AG09309 (cell line): ENCODE results near the gene TEX29.

Source experiments
- DNase-seq: peaks from one replicate; pipeline ENCODE4 v3.0.0-alpha.2; 2010; ENCODE audit warnings: low read depth
- H3K4me3 ChIP-seq: 2 replicates; pipeline ENCODE4 v1.5.1; 2011; ENCODE audit warnings: mild to moderate bottlenecking, low read depth, low read length, moderate library complexity; ENCODE audit not compliant: control insufficient read depth
- CTCF ChIP-seq: IDR thresholded peaks from 2 replicates; pipeline ENCODE4 v1.5.1; 2011; ENCODE audit warnings: mild to moderate bottlenecking, low read depth, low read length, inconsistent platforms; ENCODE audit not compliant: insufficient read depth, control insufficient read depth; ENCODE audit errors: missing control alignments

TEX29 gene

GRCh38 chr13:111363121-111363520, 42.7 kb downstream of the TEX29 start:
- DNase-seq = no peak
- H3K4me3 ChIP-seq = no peak overlapping the region
- no peak for TF ChIP-seq CTCF

DNA sequence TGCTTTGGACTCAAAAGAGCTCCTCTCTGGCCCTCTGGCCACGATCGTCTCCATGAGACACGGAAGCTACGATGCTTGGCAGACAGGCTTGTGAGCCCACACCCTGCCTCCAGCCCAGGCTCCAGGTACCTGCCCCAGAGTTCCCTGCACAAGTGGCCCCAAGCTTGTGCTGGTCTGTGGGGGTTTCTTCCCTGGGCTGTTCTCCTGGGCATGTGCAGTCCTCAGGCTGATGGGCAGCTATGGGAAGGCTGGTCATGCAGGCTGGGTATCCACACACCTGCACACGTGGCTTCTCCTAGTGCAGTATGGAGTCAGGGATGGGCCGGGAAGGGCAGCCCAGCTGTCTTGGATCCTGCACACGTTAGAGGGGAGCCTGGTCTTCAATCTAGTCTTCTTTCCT, 43.1 kb downstream of the TEX29 start:
- no peak for TF ChIP-seq CTCF
- no peak for DNase-seq
- no peak overlapping the region for H3K4me3 ChIP-seq

DNA sequence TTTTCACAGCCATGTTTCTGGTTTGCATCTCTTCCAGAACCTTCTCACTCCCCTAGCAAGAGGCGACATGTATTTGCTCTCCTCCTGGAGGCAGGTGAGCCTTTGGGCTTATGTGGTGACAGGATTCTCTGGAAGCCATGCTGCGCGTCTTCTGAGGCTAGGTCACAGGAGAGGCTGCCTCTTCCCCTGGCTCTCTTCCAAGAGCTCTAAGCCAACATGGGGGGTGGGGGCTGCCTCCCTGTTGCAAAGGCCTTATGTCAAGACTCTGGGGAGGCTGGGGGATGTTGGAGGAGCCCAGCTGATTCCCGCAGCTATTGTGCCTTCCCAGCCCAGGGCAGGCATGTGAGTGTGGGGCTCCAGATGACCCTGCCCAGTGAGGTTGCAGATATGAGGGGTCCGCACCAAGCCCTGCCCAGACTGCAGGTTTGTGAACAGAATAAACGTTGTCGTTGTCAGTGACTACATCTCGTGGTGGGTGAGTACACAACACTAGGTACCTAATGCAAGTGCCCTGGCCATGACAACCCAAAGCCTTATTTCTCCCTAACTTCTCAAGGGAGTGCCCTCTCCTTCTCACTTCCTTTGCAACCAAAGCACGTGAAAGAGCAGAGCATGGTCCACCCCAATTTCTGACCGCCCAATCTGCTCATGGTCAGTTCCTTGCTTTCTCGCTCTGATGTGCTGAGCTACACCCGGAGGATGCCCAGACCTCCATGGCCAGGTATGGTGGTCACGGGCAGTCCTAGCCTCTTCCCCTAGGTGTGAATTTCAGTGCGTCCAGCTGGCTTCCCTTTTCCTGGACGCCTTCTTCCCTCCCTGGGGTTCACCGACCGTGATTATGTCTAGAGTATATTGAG, 44.9 kb downstream of the TEX29 start:
- H3K4me3 ChIP-seq = no peak overlapping the region
- no peak for DNase-seq
- TF ChIP-seq CTCF = no peak

- TF ChIP-seq CTCF = no peak
- DNase-seq = no peak
- H3K4me3 ChIP-seq = no peak overlapping the region
Measured at GRCh38 chr13:111367340-111367739, 46.9 kb downstream of the TEX29 start.

DNA sequence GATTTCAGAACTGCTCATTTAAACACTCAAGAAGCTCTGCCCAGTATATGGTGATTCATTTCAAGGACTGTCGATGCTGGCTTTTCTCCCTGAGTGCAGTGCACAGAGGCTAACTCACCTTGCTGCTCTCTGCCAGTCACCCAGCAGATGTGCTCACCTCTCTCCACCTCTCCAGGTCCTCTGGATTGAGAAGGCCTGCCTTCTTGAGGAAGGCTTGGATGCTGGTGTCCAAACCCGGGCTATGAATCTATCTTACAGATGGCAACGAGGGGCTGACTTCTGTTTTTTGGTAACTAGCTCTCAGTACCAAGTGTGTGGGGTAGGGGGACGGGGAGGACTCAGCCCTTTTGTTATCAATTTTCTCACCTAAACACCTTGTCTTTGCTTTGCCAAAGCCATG, 47.6 kb downstream of the TEX29 start:
- no peak for DNase-seq
- H3K4me3 ChIP-seq = no peak overlapping the region
- no peak for TF ChIP-seq CTCF

DNA sequence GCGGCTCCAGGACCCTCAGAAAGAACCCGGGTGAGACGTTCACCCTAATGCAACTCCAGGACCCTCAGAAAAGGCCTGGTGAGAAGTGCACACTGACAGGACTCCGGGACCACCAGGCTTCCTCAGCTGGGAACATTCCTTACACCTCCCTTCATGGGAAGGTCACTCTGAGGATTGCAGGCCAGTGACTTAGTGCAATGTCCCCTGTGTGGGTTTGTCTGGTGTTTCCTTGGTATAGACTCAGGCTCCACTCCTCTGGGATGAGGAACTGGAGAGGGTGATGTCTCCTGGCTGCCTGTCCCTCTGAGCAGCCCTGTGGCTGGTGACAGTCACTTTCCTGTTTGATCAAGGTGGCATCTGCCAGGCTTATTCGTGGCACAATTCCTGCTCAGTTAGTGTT, 49.7 kb downstream of the TEX29 start:
- no peak for DNase-seq
- no peak overlapping the region for H3K4me3 ChIP-seq
- TF ChIP-seq CTCF = no peak
